Measurements from ENCODE around the gene PTCHD1. TPM values are rescaled to one million over a fixed set of nuclear protein-coding genes. Genes with fewer than 3 reads are reported as not detected.

Gene PTCHD1
- total RNA-seq, 1 experiment from 2014 or later: not detected

DNA sequence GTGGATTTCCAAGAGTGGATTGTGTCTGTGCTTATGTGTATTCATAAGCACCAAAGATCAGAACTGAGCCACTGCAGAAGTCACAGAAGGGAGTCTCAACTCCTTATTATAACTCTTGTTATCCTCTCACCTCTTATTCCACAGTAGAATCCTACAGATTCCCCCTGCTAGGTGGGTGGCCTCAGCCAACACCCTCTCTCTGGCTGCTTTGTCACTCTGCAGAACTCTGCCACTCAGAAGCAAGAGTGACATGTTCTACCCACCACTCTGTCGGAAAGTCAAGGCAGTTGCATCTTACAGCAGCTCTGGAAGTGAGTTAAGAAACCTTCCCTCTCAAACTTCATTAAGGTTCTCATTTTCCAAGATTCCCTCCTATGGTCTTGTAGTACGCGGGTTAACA is 41.9 kb downstream of the PTCHD1 start:
- no peak overlapping the region for H3K9ac ChIP-seq (ENCODE audit: low read length)
- H3K27ac ChIP-seq (ENCODE audit: low read length): no peak overlapping the region
- H3K4me1 ChIP-seq (ENCODE audit: insufficient read depth, low read length): peaks cover 8% of the 10 kb centered on the region
- CTCF ChIA-PET: no interaction called here
- POLR2A ChIA-PET (ENCODE audit: unreplicated experiment): no interaction called here
- intact Hi-C loops (cut with micrococcal nuclease): no loop called here
- H3K36me3 ChIP-seq (ENCODE audit: low read depth, low read length): no peaks in the 10 kb centered on the region
- no peaks in the 10 kb centered on the region for H3K79me2 ChIP-seq (ENCODE audit: low read length)
- no peaks in the 10 kb centered on the region for H3K9me3 ChIP-seq (ENCODE audit: low read length)
- no peak overlapping the region for H3K4me2 ChIP-seq (ENCODE audit: low read length)
- no TSS peak for BruUV-seq (replicated peaks)
- ATAC-seq (no peak), DNase-seq (no peak)
- TF ChIP-seq EZH2phosphoT487 (IDR thresholded peaks at IDR 0.05; ENCODE audit: borderline replicate concordance, low read length): no peak
- TF ChIP-seq, protein P1, sequence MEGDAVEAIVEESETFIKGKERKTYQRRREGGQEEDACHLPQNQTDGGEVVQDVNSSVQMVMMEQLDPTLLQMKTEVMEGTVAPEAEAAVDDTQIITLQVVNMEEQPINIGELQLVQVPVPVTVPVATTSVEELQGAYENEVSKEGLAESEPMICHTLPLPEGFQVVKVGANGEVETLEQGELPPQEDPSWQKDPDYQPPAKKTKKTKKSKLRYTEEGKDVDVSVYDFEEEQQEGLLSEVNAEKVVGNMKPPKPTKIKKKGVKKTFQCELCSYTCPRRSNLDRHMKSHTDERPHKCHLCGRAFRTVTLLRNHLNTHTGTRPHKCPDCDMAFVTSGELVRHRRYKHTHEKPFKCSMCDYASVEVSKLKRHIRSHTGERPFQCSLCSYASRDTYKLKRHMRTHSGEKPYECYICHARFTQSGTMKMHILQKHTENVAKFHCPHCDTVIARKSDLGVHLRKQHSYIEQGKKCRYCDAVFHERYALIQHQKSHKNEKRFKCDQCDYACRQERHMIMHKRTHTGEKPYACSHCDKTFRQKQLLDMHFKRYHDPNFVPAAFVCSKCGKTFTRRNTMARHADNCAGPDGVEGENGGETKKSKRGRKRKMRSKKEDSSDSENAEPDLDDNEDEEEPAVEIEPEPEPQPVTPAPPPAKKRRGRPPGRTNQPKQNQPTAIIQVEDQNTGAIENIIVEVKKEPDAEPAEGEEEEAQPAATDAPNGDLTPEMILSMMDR (conservative IDR thresholded peaks at IDR 0.05; ENCODE audit: low read depth, low read length): no peak
- no peak for TF ChIP-seq EZH2 (IDR thresholded peaks at IDR 0.05; ENCODE audit: low read length, unreplicated experiment)
- H3K9me2 ChIP-seq (replicated peaks; ENCODE audit: low read length): no peaks in the 10 kb centered on the region
- H4K20me1 ChIP-seq (ENCODE audit: low read length): no peaks in the 10 kb centered on the region
- H2AFZ ChIP-seq (ENCODE audit: low read length): no peak overlapping the region
- H3F3A ChIP-seq (ENCODE audit: low read length, unreplicated experiment): no peaks in the 10 kb centered on the region
- H3K27me3 ChIP-seq (ENCODE audit: low read length): peaks cover 44% of the 10 kb centered on the region; the same call in 1 of the 2 replicates
- no peak overlapping the region for H3K4me3 ChIP-seq (ENCODE audit: low read length)

DNA sequence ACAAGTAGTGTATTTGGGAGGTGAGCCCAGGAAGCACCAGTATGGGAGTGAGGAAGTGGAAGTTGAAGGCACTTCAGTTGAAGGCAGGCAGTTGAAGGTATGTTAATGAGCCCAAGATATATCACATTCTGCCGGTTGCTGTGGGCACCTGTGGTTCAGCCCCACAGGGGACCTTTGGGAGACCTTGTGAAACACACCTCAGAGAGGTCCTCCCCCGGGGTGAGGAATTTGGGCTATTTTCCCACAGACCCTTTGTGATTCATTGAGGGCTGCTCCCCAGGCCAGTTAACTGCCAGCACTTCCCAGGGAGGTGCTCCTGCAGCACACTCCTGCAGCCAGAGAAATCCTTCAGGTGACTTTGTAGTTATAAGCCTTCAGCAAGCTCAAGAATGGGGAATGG is 45.9 kb downstream of the PTCHD1 start:
- BruUV-seq (replicated peaks): no TSS peak
- Histone ChIP-seq H3K4me3 (ENCODE audit: low read length) (no peak overlapping the region), H3F3A (ENCODE audit: low read length, unreplicated experiment) (no peaks in the 10 kb centered on the region), H3K27ac (ENCODE audit: low read length) (no peak overlapping the region), H3K9me2 (replicated peaks; ENCODE audit: low read length) (no peaks in the 10 kb centered on the region), H4K20me1 (ENCODE audit: low read length) (no peaks in the 10 kb centered on the region), H3K4me2 (ENCODE audit: low read length) (no peak overlapping the region), H3K27me3 (ENCODE audit: low read length) (peaks cover 44% of the 10 kb centered on the region; the same call in 1 of the 2 replicates), H2AFZ (ENCODE audit: low read length) (no peak overlapping the region), H3K79me2 (ENCODE audit: low read length) (no peaks in the 10 kb centered on the region), H3K36me3 (ENCODE audit: low read depth, low read length) (no peaks in the 10 kb centered on the region), H3K4me1 (ENCODE audit: insufficient read depth, low read length) (no peaks in the 10 kb centered on the region), H3K9me3 (ENCODE audit: low read length) (no peaks in the 10 kb centered on the region), H3K9ac (ENCODE audit: low read length) (no peak overlapping the region)
- TF ChIP-seq, protein P1 (conservative IDR thresholded peaks at IDR 0.05; ENCODE audit: low read depth, low read length): no peak
- TF ChIP-seq EZH2phosphoT487 (IDR thresholded peaks at IDR 0.05; ENCODE audit: borderline replicate concordance, low read length) (no peak), EZH2 (IDR thresholded peaks at IDR 0.05; ENCODE audit: low read length, unreplicated experiment) (no peak)
- ChIA-PET POLR2A (ENCODE audit: unreplicated experiment) (no interaction called here), CTCF (no interaction called here)
- DNase-seq: no peak
- intact Hi-C loops (cut with micrococcal nuclease): no loop called here
- ATAC-seq: no peak

DNA sequence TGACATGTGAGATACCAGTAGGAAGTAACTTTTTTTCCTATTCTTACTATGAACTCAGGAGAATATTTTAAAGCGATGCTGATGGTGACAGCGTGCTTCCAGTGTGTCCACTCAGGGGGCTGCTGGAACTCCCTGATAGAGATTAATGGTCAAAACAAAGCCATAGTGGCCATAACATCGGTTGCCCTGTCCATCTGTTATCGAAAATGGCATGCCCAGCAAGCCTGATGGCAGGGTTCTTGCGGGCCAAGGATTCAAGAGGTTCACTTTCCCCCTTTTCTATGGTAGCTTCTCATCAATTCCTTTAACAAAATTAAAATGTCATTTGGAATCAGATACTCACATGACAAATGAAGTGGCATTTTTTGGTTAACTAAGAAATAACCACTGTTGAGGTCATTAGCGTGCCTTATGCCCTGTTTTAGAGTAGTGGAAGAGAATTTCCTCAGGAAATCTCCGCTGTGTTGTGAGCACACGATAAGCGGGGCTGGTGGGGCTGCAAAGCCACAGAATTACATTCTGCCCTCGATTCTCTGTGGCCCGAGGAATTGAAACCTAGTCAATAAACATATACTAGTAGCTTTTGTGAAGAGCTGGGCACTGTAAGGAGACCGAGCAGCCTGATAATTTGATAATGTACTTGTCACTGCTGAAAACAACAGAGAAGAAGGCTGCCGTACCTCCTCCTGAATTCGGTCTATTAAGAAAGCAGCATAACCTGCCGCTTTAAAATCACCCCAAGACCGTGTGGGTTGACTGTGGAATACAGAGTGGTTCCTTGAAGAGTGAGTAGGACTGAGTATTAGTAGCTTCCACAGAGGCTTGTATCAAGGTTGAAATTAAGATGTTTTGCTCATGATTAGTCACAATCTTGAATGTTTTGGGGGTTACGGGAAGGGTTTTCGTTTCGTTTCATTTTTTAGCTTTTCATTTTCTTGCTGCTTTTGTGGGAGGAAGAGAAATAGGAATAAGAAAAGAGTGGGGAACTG is 46.7 kb downstream of the PTCHD1 start:
- intact Hi-C loops (cut with micrococcal nuclease): no loop called here
- Histone ChIP-seq H2AFZ (ENCODE audit: low read length) (no peak overlapping the region), H3K9me3 (ENCODE audit: low read length) (no peaks in the 10 kb centered on the region), H4K20me1 (ENCODE audit: low read length) (no peaks in the 10 kb centered on the region), H3K27me3 (ENCODE audit: low read length) (peaks cover 37% of the 10 kb centered on the region; the same call in 1 of the 2 replicates), H3K36me3 (ENCODE audit: low read depth, low read length) (no peaks in the 10 kb centered on the region), H3F3A (ENCODE audit: low read length, unreplicated experiment) (no peaks in the 10 kb centered on the region), H3K9ac (ENCODE audit: low read length) (no peak overlapping the region), H3K4me3 (ENCODE audit: low read length) (no peak overlapping the region), H3K79me2 (ENCODE audit: low read length) (no peaks in the 10 kb centered on the region), H3K4me1 (ENCODE audit: insufficient read depth, low read length) (no peaks in the 10 kb centered on the region), H3K9me2 (replicated peaks; ENCODE audit: low read length) (no peaks in the 10 kb centered on the region), H3K4me2 (ENCODE audit: low read length) (no peak overlapping the region), H3K27ac (ENCODE audit: low read length) (no peak overlapping the region)
- TF ChIP-seq, protein P1 (conservative IDR thresholded peaks at IDR 0.05; ENCODE audit: low read depth, low read length): no peak
- TF ChIP-seq EZH2 (IDR thresholded peaks at IDR 0.05; ENCODE audit: low read length, unreplicated experiment) (no peak), EZH2phosphoT487 (IDR thresholded peaks at IDR 0.05; ENCODE audit: borderline replicate concordance, low read length) (no peak)
- DNase-seq (no peak), ATAC-seq (no peak)
- BruUV-seq (replicated peaks): no TSS peak
- ChIA-PET POLR2A (ENCODE audit: unreplicated experiment) (no interaction called here), CTCF (no interaction called here)
